ENCODE measurements around the gene PMEPA1.

The PMEPA1 gene

DNA sequence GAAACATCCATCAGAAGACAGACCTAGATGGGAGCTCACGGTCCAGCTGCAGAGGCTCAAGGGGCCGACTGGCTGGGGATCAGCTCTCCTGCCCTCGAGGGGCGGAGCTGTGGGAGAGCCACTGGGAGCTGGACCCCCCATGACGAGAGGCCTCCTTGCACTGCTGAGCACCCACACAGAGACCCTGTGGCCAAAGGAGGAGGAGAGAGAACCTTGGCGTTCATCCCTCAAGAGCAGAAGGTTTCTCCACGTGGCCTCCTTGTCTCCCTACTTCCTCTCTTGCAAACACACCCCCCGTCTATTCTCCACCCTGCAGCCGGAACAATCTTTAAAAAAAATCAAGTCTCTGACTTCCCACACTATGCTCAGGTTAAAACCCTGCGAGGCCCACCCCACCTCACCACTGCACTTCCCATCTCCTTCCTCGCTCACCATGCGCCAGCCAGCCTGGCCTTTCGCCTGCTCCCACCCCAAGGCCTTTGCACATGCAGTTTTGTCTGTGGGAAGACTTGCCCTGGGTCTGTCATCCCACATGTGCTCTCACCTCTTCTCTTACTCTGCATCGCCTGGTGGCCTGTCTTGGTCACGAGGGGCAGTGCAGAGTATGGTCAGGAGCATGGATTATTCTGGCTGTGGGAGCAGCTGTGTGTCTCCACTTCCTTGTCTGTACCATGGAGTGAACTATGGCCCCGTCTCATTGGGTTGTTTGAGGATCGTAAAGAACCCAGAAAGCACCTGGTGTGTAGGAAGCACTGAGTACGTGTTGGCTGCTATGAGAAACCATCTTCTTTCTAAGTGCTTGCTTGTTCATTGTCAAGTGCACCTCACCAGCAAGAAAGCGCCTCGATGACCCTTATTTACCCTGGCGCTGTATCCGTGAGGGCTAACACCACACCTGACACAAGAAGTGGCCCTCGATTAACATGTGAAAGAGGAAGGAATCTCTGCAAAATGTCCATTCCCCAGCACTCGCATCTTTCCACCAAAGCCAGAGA, 32.9 kb downstream of the PMEPA1 start:
- DNase-seq (ENCODE audit: low spot score), result no peak

GRCh38 chr20:57675773-57676172, 34.0 kb downstream of the PMEPA1 start:
- no peak for DNase-seq (ENCODE audit: low spot score)

DNA sequence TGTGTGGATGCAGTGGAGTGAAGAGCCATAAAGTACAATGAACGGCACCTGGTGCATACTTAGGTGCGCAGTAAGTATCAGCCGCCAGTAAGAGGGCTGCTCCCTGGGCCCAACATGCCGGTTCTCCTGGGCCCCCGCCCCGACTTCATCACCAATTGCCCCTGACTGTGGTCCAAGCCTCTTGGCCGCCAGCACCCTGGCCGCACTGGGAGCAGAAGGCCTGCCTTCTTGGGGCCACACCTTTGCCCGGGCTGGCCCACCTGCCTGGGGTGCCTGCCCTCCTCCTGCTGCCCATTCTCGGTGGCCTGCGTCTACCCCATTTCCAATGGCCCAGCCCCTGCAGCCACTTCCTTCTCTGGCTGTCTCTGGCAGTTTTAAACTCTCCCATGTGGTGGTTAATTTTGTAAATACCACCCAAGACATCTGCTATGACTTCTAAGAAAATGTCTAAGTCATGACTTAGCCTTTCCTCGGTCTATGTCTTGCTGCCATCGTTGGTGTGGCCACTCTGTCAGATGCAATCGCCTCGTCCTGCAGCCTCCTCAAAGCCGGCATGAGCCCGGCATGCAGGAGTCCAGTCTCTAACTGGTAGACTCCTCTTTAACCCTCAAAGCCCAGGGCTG, 36.8 kb downstream of the PMEPA1 start:
- DNase-seq (ENCODE audit: low spot score), result no peak

GRCh38 chr20:57672164-57672563, 37.7 kb downstream of the PMEPA1 start:
- no peak for DNase-seq (ENCODE audit: low spot score)

- DNase-seq (ENCODE audit: low spot score), result no peak
These were observed 38.2 kb downstream of the PMEPA1 start for GRCh38 chr20:57671662-57672061.

DNA sequence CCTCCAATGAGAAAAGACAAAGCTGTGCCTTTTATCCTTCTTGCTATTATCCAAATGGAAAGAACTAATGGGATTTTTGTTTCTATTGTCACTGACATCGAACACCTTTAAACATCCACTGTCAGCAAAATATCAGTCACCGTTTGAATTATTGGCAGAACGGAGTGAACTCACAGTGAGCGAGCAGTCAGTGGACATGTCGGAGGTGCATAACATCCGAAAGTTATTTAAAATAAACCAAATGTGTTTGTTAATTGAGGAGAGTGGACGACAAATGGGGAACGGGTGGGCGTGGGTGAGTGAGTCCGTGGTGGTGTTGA, 38.8 kb downstream of the PMEPA1 start:
- no peak for DNase-seq (ENCODE audit: low spot score)

- no peak for DNase-seq (ENCODE audit: low spot score)
These were observed 39.3 kb downstream of the PMEPA1 start for GRCh38 chr20:57670288-57671071.

DNA sequence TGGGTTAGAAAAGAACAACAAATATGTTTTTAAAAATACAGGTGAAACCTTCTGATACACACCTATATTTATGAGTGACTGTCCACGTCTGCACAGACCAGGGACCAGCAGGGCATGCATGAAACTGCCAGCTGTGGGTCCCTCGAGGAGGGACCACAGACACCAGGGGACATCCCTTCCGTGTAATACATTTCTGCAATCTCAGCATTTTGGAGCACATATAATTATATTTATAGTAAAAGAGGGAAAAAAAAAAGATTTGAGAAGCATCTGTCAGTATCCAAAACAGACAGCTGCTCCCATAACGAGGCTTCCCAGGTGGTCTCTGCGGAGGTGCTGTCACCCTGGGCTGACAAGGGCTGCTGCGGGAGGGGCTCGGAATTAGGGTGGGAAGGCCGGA, 40.2 kb downstream of the PMEPA1 start:
- no peak for DNase-seq (ENCODE audit: low spot score)

DNA sequence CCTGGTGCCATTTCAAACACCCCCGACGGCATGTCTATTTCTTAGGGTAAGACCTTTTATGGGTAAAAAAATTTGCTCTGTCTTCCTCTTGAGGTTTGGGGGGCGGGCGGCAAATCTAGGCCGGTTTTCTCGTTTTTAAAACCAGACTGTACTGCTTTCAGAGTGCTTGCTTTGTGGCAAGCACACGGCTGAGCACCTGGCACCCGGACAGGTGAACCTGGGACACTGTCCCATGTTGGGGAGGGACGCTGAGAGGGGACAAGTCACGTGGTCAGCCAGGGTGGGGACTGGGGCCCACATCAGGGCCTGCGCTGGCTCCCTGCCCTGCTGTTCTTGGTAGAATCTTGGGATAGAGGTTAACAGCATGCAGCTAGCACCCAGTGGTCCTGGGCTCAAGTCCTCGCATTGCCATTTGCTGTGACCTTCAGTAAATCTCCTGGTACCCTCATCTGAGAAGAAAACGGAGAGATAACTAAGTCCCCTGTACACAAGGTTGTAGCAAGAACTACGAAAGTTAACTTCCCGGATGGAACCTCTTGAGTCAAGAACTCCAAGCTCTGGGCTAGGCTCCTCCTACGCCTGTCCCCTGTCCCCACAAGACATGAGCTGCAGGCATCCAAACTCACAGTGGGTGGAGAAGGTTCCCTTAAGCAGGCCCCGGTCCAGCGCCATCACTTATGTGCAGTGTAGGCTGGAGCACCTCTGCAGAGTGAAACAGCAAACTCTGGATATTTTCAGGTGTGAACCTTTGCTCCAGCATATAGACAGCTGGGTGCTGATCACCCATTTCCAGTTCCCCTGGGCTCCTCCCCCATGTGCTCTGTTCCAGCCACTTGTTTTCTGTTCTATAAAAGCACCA, 41.7 kb downstream of the PMEPA1 start:
- DNase-seq (ENCODE audit: low spot score), result no peak

GRCh38 chr20:57667388-57667787, 42.4 kb downstream of the PMEPA1 start:
- DNase-seq (ENCODE audit: low spot score), result no peak

GRCh38 chr20:57666834-57667157, 43.0 kb downstream of the PMEPA1 start:
- DNase-seq (ENCODE audit: low spot score), result no peak

DNA sequence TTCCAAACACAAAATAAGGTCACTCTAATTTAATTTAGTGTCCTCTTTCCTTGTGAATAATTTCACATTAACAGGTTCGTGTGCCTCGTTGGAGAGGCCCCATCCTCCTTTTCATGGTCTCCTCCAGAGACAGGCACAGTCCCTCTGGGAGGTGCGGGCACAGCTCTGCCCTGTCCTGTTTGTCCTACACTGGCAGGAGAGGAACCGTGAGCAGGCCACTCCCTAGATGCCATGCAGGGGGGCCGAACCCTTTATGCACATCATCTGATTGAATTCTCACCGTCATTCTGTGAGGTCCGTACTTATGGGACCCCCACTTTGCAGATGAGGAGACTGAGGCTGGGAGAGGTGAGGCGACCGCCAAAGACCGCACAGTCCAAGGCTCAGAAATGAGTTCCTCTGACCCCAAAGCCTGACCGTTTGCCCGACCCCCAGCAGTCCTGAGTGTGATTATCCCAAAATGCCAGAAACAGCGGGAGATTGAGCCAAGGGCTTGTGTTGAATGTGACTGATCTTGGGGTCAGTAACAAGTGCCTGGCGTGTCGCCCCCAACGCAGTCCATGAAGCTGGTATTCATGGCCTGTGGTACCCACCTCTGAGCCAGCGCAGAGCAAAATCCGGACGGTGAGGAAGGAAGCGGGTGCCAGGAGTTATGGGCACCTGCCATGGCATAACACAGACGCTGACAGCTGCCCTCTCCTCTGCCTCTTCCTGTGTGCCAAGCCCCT, 43.5 kb downstream of the PMEPA1 start:
- no peak for DNase-seq (ENCODE audit: low spot score)

- DNase-seq (ENCODE audit: low spot score), result no peak
These were observed 44.2 kb downstream of the PMEPA1 start for GRCh38 chr20:57665589-57665971.

DNA sequence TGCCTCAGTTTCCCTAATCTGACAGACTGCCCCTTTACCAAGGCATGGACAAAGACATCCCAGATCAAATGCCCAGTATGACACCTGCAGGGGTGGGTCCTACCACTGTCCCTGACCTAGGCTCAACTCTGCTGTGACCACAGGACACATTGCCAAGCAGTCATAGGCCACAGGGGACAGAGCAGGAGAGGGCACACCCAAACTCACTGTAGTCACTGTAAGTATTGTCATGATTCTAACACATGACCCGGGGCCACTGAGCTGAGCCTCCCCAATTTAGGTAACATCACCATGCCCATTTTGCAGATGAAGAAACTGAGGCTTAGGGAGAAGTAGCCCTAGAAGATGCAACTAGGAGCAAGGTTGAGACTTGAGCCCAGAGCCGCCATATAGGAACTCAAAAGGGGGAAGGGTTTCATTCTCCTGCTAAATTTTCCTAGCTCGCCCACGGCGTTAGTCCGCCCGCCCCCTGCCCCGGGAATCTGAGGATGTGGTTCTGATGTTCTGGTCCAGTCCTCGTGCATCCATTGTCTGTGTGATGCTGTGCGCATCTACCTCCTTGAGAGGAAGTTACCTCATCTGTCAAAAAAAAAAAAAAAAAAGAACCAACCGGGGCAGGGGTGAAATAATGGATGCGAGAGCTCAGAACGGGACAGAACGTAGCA, 44.8 kb downstream of the PMEPA1 start:
- DNase-seq (ENCODE audit: low spot score), result no peak

GRCh38 chr20:57664476-57664875, 45.3 kb downstream of the PMEPA1 start:
- DNase-seq (ENCODE audit: low spot score), result no peak

DNA sequence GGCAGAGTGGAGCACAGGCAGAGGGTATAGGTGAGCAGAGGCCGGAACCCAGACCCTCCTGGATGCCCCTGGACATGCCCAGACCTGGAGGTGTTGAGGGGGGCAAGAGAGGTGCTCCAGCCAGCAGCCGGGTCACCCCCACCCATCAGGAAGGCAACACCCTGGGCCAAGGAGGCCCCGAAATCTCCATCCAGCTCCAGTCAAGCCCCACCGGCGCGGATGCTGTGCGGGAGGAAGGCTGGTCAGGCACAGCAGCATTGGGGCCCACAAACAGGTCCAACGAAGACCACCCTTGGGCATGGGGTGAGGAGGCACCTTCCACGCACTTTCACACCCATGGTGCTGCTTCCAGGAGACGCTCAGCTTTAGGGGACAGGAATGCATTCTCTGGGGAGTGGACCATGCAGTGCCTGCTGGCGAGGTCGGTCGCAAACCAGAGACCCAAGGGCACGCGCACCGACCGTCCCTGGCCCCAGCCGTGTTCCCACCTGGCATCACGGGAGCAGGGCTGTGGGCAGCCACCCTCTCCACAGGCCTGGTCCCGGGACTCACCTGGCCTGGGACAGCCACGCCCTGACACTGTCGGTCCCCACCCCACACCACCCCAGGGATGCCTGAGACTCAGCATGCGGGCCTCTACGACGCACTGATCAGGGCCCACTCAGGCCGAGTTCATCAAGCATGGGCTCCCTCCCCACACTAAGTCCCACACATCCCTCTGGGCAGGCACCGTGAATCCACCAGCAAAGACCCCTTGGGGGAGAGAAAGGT, 45.9 kb downstream of the PMEPA1 start:
- no peak for DNase-seq (ENCODE audit: low spot score)

GRCh38 chr20:57663241-57663640, 46.6 kb downstream of the PMEPA1 start:
- DNase-seq (ENCODE audit: low spot score), result no peak

DNA sequence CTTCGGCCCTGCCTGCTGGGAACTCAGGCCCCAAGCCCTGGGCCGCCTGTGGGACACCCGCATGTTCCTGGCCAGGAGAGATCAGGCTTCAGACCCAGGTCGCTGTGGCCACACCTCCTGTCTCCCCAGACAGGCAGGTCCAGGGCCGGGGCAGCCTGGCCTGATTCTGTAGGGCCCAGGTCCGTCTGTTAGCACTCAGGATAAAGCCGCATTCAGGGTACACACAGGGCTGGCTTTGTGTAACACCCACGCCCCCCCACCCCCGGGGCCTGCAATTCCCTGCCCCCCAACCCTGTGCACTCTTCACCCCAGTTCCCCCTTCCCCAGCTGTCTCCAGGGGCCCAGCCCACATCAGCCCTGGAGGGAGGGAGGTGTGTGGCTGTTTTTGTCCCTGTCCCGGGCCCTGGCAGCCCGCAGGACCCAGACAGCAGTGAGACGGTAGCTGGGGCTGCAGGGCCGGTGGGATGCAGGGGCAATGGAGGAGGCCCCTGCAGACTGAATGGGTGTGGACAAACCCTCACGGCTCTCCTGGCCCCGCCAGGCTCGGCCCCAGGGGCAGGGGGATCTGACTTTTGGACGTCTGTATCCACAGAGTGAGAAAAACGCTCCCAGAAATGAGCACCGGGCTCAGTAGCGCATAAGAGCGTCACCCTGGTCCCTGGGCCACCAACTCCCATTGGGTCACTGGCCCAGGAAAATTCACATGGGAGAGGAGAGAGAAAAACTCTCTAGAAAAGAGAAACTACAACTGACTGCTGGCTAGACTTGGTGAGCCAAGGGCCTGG, 47.2 kb downstream of the PMEPA1 start:
- DNase-seq (ENCODE audit: low spot score), result no peak
